HepG2 (cell line): ENCODE measurements around the gene UPK1A. TPM values are rescaled to one million over a fixed set of nuclear protein-coding genes. Genes with fewer than 3 reads are reported as not detected.

Source experiments
- ATF7-NPFF ChIP-seq: sonication (generic); formaldehyde crosslinking; IDR thresholded peaks from 2 replicates; pipeline ENCODE4 v1.8.1; 2023; ENCODE audit warnings: mild to moderate bottlenecking, low read depth, missing genetic modification reagents, moderate library complexity
- BATF2 ChIP-seq: sonication (generic); formaldehyde crosslinking; IDR thresholded peaks from 2 replicates; pipeline ENCODE4 v1.8.0; 2022; ENCODE audit warnings: mild to moderate bottlenecking, missing genetic modification reagents, moderate library complexity
- ETV5 ChIP-seq: IDR thresholded peaks from 2 replicates; pipeline ENCODE4 v1.6.1; 2018; ENCODE audit warnings: missing biosample characterization, missing genetic modification reagents, inconsistent platforms, borderline replicate concordance
- FOXA3 ChIP-seq: IDR thresholded peaks from 2 replicates; pipeline ENCODE4 v1.6.1; 2016; ENCODE audit warnings: missing genetic modification reagents, missing compliant biosample characterization
- FOXC1 ChIP-seq: sonication (generic); formaldehyde crosslinking; IDR thresholded peaks from 2 replicates; pipeline ENCODE4 v1.8.0; 2022; ENCODE audit warnings: mild to moderate bottlenecking, missing genetic modification reagents, borderline replicate concordance
- FOXM1 ChIP-seq: sonication (generic); formaldehyde crosslinking; IDR thresholded peaks from 2 replicates; pipeline ENCODE4 v1.5.0; 2020; ENCODE audit warnings: missing genetic modification reagents
- HDAC2 ChIP-seq: sonication (generic); formaldehyde crosslinking; IDR thresholded peaks from 2 replicates; pipeline ENCODE4 v1.4.0; 2020; ENCODE audit warnings: missing genetic modification reagents
- NFIC ChIP-seq: IDR thresholded peaks from 2 replicates; pipeline ENCODE4 v1.6.1; 2012; ENCODE audit warnings: mild to moderate bottlenecking, low read length, inconsistent platforms
- PAWR ChIP-seq: sonication (generic); formaldehyde crosslinking; IDR thresholded peaks from 2 replicates; pipeline ENCODE4 v1.4.0; 2020; ENCODE audit warnings: missing genetic modification reagents, mild to moderate bottlenecking, borderline replicate concordance
- PAXIP1 ChIP-seq: sonication (generic); formaldehyde crosslinking; conservative IDR thresholded peaks from 2 replicates; pipeline ENCODE4 v1.4.0; 2020; ENCODE audit warnings: mild to moderate bottlenecking, missing genetic modification reagents, moderate library complexity
- SMARCE1 ChIP-seq: fragments of 450-650 bp; IDR thresholded peaks from 2 replicates; pipeline ENCODE4 v1.6.1; 2017; ENCODE audit warnings: borderline replicate concordance
- SOX6 ChIP-seq, 2 experiments: fragments of 450-650 bp in 1 of 2; sonication (generic) in 1 of 2; formaldehyde crosslinking in 1 of 2; IDR thresholded peaks; 2 replicates each; pipeline versions ENCODE4 v1.4.0 to v1.6.1; 2017 to 2020; ENCODE audit warnings: antibody characterized with exemption in 1 of 2, mild to moderate bottlenecking in 1 of 2, missing genetic modification reagents in 1 of 2
- TCF7L2 ChIP-seq: IDR thresholded peaks from 2 replicates; pipeline ENCODE4 v1.6.1; 2011; ENCODE audit warnings: mild to moderate bottlenecking, low read depth, low read length, moderate library complexity
- ZBTB49 ChIP-seq: sonication (generic); formaldehyde crosslinking; IDR thresholded peaks from 2 replicates; pipeline ENCODE4 v1.4.0; 2020; ENCODE audit warnings: missing genetic modification reagents, borderline replicate concordance
- ZMYM2 ChIP-seq: sonication (generic); formaldehyde crosslinking; IDR thresholded peaks from 2 replicates; pipeline ENCODE4 v1.8.0; 2022; ENCODE audit warnings: mild to moderate bottlenecking, missing genetic modification reagents
- ZMYM3 ChIP-seq: sonication (generic); formaldehyde crosslinking; IDR thresholded peaks from 2 replicates; pipeline ENCODE4 v1.5.1; 2020; ENCODE audit warnings: mild to moderate bottlenecking, missing genetic modification reagents
- polyA plus RNA-seq, 8 experiments: library from polyadenylated mRNA; depleted of rRNA in 3 of 8; stranded (reverse) in 7 of 8; unstranded in 1 of 8; fragments of >200 nt; fragmentation: Illumina TruSeq in 4 of 8; extraction: Trizol in 4 of 8; gene quantifications; 2 replicates each; pipeline versions ENCODE4 v1.2.1 to v1.2.3, GENCODE V29; 2011 to 2016; ENCODE audit warnings: low read depth in 4 of 8, missing spikeins in 1 of 8, mixed read lengths in 1 of 8; ENCODE audit not compliant: insufficient read depth in 1 of 8
- total RNA-seq, 5 experiments: library from RNA; depleted of rRNA; stranded (reverse); fragments of >200 nt; fragmentation: Illumina TruSeq; extraction: Trizol; gene quantifications; 2 replicates each; pipeline ENCODE4 v1.2.3, GENCODE V29; 2016; ENCODE audit warnings: low read depth in 1 of 5
- TF ChIP-seq, protein P1 (sequence below): sonication (generic); formaldehyde crosslinking; IDR thresholded peaks from 2 replicates; pipeline ENCODE4 v1.8.0; 2022; ENCODE audit warnings: mild to moderate bottlenecking, missing genetic modification reagents, borderline replicate concordance
- TF ChIP-seq, protein P2 (sequence below): sonication (generic); formaldehyde crosslinking; IDR thresholded peaks from 2 replicates; pipeline ENCODE4 v1.8.1; 2023; ENCODE audit warnings: mild to moderate bottlenecking, inconsistent platforms, moderate library complexity, missing genetic modification reagents, borderline replicate concordance
- TF ChIP-seq, protein P3 (sequence below): IDR thresholded peaks from 2 replicates; pipeline ENCODE4 v1.6.1; 2016
- TF ChIP-seq, protein P4 (sequence below): sonication (generic); formaldehyde crosslinking; IDR thresholded peaks from 2 replicates; pipeline ENCODE4 v1.8.1; 2023; ENCODE audit warnings: missing genetic modification reagents, mild to moderate bottlenecking, borderline replicate concordance

Gene UPK1A
- total and polyA plus RNA-seq, 2 of the 13 experiments (the other 11 are each of a cell fraction or from before 2014, with no cell fraction given) = 2.9 TPM; not detected in 1

DNA sequence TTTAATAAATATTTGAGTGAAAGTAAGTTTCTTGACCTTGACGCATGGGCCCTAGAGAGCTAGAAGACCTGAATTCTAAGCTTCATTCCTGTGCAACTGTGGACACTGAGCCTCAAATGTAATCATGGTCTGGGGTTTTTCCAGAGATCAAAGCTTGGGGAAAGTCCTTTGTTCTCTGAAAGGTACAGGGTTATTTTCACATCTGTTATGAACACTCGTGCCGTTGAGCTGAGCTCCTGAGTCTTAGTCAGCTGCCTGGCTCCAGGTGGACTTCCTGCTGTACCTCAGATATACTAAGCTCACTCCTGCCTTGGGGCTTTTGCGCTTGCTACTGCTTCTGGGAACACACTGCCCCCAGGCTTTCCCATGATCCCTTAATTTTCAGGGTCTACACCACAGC is 30.5 kb downstream of the UPK1A start (continued):
- TF ChIP-seq, protein P1, sequence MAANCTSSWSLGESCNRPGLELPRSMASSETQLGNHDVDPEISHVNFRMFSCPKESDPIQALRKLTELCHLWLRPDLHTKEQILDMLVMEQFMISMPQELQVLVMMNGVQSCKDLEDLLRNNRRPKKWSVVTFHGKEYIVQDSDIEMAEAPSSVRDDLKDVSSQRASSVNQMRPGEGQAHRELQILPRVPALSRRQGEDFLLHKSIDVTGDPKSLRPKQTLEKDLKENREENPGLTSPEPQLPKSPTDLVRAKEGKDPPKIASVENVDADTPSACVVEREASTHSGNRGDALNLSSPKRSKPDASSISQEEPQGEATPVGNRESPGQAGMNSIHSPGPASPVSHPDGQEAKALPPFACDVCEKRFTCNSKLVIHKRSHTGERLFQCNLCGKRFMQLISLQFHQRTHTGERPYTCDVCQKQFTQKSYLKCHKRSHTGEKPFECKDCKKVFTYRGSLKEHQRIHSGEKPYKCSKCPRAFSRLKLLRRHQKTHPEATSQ (CRISPR knock-in tag) = no peak
- 0 out of 2 replicates have a peak, but pooled peaks have one; percentile 25 for TF ChIP-seq ZMYM2 (CRISPR knock-in tag)
- peak; percentile 66 for TF ChIP-seq PAXIP1 (CRISPR knock-in tag)
- TF ChIP-seq, protein P2, sequence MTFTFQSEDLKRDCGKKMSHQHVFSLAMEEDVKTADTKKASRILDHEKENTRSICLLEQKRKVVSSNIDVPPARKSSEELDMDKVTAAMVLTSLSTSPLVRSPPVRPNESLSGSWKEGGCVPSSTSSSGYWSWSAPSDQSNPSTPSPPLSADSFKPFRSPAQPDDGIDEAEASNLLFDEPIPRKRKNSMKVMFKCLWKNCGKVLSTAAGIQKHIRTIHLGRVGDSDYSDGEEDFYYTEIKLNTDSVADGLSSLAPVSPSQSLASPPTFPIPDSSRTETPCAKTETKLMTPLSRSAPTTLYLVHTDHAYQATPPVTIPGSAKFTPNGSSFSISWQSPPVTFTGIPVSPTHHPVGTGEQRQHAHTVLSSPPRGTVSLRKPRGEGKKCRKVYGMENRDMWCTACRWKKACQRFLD = no peak
- TF ChIP-seq, protein P3, sequence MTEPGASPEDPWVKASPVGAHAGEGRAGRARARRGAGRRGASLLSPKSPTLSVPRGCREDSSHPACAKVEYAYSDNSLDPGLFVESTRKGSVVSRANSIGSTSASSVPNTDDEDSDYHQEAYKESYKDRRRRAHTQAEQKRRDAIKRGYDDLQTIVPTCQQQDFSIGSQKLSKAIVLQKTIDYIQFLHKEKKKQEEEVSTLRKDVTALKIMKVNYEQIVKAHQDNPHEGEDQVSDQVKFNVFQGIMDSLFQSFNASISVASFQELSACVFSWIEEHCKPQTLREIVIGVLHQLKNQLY (CRISPR knock-in tag) = no peak
- TF ChIP-seq ATF7-NPFF = no peak
- TF ChIP-seq FOXA3 (CRISPR knock-in tag) = no peak; the same call in 1 of the 2 replicates
- TF ChIP-seq SOX6 (IDR thresholded peaks at IDR 0.05) = no peak
- TF ChIP-seq SOX6 (CRISPR knock-in tag; IDR thresholded peaks at IDR 0.05) = peak; percentile 87
- TF ChIP-seq TCF7L2 = peak; percentile 18; the same call in 1 of the 2 replicates
- 0 out of 2 replicates have a peak, but pooled peaks have one; percentile 12 for TF ChIP-seq ZMYM3
- peak; percentile 56; the same call in 1 of the 2 replicates for TF ChIP-seq ETV5
- TF ChIP-seq FOXM1 (CRISPR knock-in tag) = no peak
- TF ChIP-seq PAWR (CRISPR knock-in tag) = no peak
- TF ChIP-seq, protein P4, sequence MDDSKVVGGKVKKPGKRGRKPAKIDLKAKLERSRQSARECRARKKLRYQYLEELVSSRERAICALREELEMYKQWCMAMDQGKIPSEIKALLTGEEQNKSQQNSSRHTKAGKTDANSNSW (CRISPR knock-in tag) = no peak
- TF ChIP-seq FOXC1 (CRISPR knock-in tag) = 0 out of 2 replicates have a peak, but pooled peaks have one; percentile 46
- no peak for TF ChIP-seq ZBTB49 (CRISPR knock-in tag)
- TF ChIP-seq NFIC = no peak
- TF ChIP-seq HDAC2 (CRISPR knock-in tag) = peak; percentile 23; the same call in 1 of the 2 replicates
- TF ChIP-seq SMARCE1 = no peak
- TF ChIP-seq BATF2 (CRISPR knock-in tag) = no peak
